ENCODE measurements around the gene DDX20. TPM values are rescaled to one million over a fixed set of nuclear protein-coding genes. Genes with fewer than 3 reads are reported as not detected.
A peak's percentile ranks its signal among the peaks of the same experiment; 100 is the strongest.

DDX20 gene
- polyA plus RNA-seq, 1 donor from 2014 or later: 26.5 TPM

DNA sequence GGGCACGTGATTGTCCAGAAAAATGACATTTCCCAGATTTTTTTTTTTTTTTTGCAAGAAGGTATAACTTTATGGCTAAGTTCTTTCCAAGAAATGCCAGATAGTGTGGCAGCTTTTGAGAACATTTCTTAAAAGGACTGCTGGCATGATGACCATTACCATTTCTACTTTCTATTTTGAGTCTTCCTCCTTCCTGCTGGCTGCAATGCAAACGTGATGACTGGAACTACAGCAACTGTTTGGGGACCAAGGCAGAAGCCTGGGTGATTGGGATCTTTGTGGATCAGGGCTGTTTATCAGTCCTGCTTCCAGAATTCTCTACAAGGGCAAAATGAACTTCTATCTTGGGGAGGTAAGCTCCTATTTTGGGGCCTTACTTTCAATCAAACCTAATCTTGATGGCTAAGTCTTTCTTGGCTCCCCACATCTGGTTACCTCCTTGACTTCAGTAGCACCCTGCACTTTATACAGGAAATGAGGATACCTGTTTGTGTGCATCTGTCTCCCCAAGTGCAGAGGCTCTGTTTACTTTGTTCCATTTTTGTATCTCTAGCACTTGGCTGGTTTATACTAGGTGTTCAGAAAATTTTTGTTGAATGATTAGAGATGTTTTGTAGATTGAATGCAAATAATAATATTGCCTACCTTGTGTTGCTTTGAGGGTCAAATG lies 3.7 kb upstream of the DDX20 start:
- Histone ChIP-seq H3K9me3 (ENCODE audit: low read length) (no peaks in the 10 kb centered on the region), H2AFZ (ENCODE audit: low read depth, low read length) (no peak overlapping the region), H4K20me1 (ENCODE audit: insufficient read depth) (no peaks in the 10 kb centered on the region), H3K9ac (ENCODE audit: low read length) (no peak overlapping the region), H3K4me2 (ENCODE audit: low read length) (no peak overlapping the region), H3K27ac (ENCODE audit: low read length) (no peak overlapping the region), H3K4me3 (ENCODE audit: low read length) (no peak overlapping the region), H3K36me3 (ENCODE audit: insufficient read depth, low read length) (peaks cover under 1% of the 10 kb centered on the region), H3K27me3 (ENCODE audit: insufficient read depth, low read depth, low read length) (no peaks in the 10 kb centered on the region), H3K9me2 (ENCODE audit: insufficient read depth, low read length) (no peaks in the 10 kb centered on the region), H3F3A (ENCODE audit: insufficient read depth, low read length, poor library complexity, severe bottlenecking) (peaks cover 11% of the 10 kb centered on the region), H3K79me2 (replicated peaks; ENCODE audit: insufficient read depth, low read length) (peaks cover 13% of the 10 kb centered on the region)
- TF ChIP-seq POLR2AphosphoS5 (IDR thresholded peaks at IDR 0.05): no peak
- no peak for TF ChIP-seq SMC3 (conservative IDR thresholded peaks at IDR 0.05; ENCODE audit: poor library complexity)
- no peak for TF ChIP-seq EZH2 (IDR thresholded peaks at IDR 0.05; ENCODE audit: borderline replicate concordance, insufficient read depth, low read length, poor library complexity, severe bottlenecking)

DNA sequence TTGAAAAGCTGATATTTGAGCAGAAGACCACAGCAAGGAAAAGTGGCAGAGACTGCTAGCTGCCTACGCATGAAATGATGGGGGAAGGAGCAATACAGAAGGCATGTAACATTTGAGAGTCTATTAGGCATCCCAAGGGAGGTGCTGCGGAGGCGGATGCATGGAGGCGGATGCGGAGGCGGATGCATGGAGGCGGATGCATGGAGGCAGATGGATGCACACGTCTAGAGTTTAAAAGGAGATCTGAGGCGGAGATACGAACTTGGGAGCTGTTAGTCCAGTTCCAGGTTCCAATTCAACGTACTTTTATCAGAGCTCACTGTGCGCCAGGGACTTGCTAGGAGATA lies 744 bp upstream of the DDX20 start:
- Histone ChIP-seq H3K9me3 (ENCODE audit: low read length) (no peaks in the 10 kb centered on the region), H3K79me2 (replicated peaks; ENCODE audit: insufficient read depth, low read length) (peaks cover 31% of the 10 kb centered on the region), H3F3A (ENCODE audit: insufficient read depth, low read length, poor library complexity, severe bottlenecking) (peaks cover 7% of the 10 kb centered on the region), H3K9me2 (ENCODE audit: insufficient read depth, low read length) (no peaks in the 10 kb centered on the region), H2AFZ (ENCODE audit: low read depth, low read length) (peak overlapping the region; percentile 53), H3K36me3 (ENCODE audit: insufficient read depth, low read length) (no peaks in the 10 kb centered on the region), H3K4me3 (ENCODE audit: low read length) (peak overlapping the region; percentile 72), H3K27ac (ENCODE audit: low read length) (peak overlapping the region; percentile 99), H4K20me1 (ENCODE audit: insufficient read depth) (no peaks in the 10 kb centered on the region), H3K27me3 (ENCODE audit: insufficient read depth, low read depth, low read length) (no peaks in the 10 kb centered on the region), H3K9ac (ENCODE audit: low read length) (peak overlapping the region; percentile 91), H3K4me2 (ENCODE audit: low read length) (peak overlapping the region; percentile 82)
- TF ChIP-seq EP300 (conservative IDR thresholded peaks at IDR 0.05; ENCODE audit: poor library complexity, severe bottlenecking): no peak
- TF ChIP-seq SMC3 (conservative IDR thresholded peaks at IDR 0.05; ENCODE audit: poor library complexity): no peak
- peak; percentile 59 for TF ChIP-seq TAF1 (IDR thresholded peaks at IDR 0.05; ENCODE audit: low read depth)
- no peak for TF ChIP-seq REST (IDR thresholded peaks at IDR 0.05; ENCODE audit: borderline replicate concordance)

DNA sequence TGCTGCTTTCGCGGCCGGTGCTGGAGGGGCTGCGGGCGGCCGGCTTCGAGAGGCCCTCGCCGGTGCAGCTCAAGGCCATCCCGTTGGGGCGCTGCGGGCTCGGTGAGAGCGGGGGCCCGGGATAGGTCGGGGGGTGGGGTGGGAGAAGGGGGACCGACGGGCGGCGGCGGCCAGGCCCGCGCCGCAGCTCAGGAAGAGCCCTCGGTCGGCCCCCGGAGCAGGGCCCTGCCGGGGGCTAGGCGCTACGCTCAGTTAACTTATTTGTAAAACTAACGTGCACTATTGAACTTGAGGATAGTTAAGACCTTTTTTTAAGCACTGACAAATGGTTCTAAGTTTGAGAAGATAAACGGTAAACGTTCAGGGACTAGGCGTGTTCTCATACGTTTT lies 418 bp downstream of the DDX20 start:
- Histone ChIP-seq H3F3A (ENCODE audit: insufficient read depth, low read length, poor library complexity, severe bottlenecking) (peaks cover 7% of the 10 kb centered on the region), H3K9me3 (ENCODE audit: low read length) (no peaks in the 10 kb centered on the region), H4K20me1 (ENCODE audit: insufficient read depth) (no peaks in the 10 kb centered on the region), H3K79me2 (replicated peaks; ENCODE audit: insufficient read depth, low read length) (peaks cover 31% of the 10 kb centered on the region), H3K4me2 (ENCODE audit: low read length) (peak overlapping the region; percentile 100), H3K27ac (ENCODE audit: low read length) (peak overlapping the region; percentile 99), H3K9me2 (ENCODE audit: insufficient read depth, low read length) (no peaks in the 10 kb centered on the region), H2AFZ (ENCODE audit: low read depth, low read length) (peak overlapping the region; percentile 62), H3K27me3 (ENCODE audit: insufficient read depth, low read depth, low read length) (no peaks in the 10 kb centered on the region), H3K9ac (ENCODE audit: low read length) (peak overlapping the region; percentile 91), H3K4me3 (ENCODE audit: low read length) (peak overlapping the region; percentile 72), H3K36me3 (ENCODE audit: insufficient read depth, low read length) (no peaks in the 10 kb centered on the region)
- TF ChIP-seq CTCF (IDR thresholded peaks at IDR 0.05; ENCODE audit: poor library complexity, severe bottlenecking) (no peak), EZH2 (IDR thresholded peaks at IDR 0.05; ENCODE audit: borderline replicate concordance, insufficient read depth, low read length, poor library complexity, severe bottlenecking) (no peak), TAF1 (IDR thresholded peaks at IDR 0.05; ENCODE audit: low read depth) (no peak), RAD21 (conservative IDR thresholded peaks at IDR 0.05) (no peak), POLR2AphosphoS5 (IDR thresholded peaks at IDR 0.05) (no peak), EP300 (conservative IDR thresholded peaks at IDR 0.05; ENCODE audit: poor library complexity, severe bottlenecking) (no peak), MXI1 (conservative IDR thresholded peaks at IDR 0.05; ENCODE audit: poor library complexity, severe bottlenecking) (no peak), SMC3 (conservative IDR thresholded peaks at IDR 0.05; ENCODE audit: poor library complexity) (no peak), REST (IDR thresholded peaks at IDR 0.05; ENCODE audit: borderline replicate concordance) (no peak)

Measured in neural cell (in vitro differentiated cells).